Limb (tissue), 2 donors: ENCODE measurements around the gene SUGP1.
A peak's percentile ranks its signal among the peaks of the same experiment; 100 is the strongest.
"Not testable (repeated sequence)": the region's sequence is repeated elsewhere in the genome, so short reads cannot be mapped to it uniquely, and the experiment has no call there.

Experiments
- DNase-seq, 2 donors: peaks; one replicate each; pipeline ENCODE4 v3.0.0-alpha.2; 2016; ENCODE audit errors: extremely low spot score in 2 of 2

The SUGP1 gene

GRCh38 chr19:19320361-19321140 is at the start of gene SUGP1, which contains the start of gene MAU2:
SUGP1 (minus strand) TSS chr19:19320509; CDS start chr19:19320496, 13 bp downstream.
MAU2 (plus strand) TSS chr19:19320829; CDS start chr19:19320860, 31 bp downstream.
- peak; percentile 93 for DNase-seq

GRCh38 chr19:19368087-19368486 is 47.8 kb upstream of the SUGP1 start:
- no peak for DNase-seq

GRCh38 chr19:19366434-19367396 is 46.4 kb upstream of the SUGP1 start:
- peak in 1 of 2 donors; percentile 23 for DNase-seq

- no peak for DNase-seq
These were observed 41.8 kb upstream of the SUGP1 start for GRCh38 chr19:19362075-19362474.

GRCh38 chr19:19361075-19361594 is 40.8 kb upstream of the SUGP1 start:
- DNase-seq, result peak; percentile 71 to 79

GRCh38 chr19:19356901-19357566 is 36.7 kb upstream of the SUGP1 start:
- no peak for DNase-seq

- DNase-seq, result no peak
These were observed 36.2 kb upstream of the SUGP1 start for GRCh38 chr19:19356500-19356899.

- no peak for DNase-seq
These were observed 35.4 kb upstream of the SUGP1 start for GRCh38 chr19:19355606-19356139.

- DNase-seq, result no peak
These were observed 34.6 kb upstream of the SUGP1 start for GRCh38 chr19:19354932-19355331.

- DNase-seq, result no peak
These were observed 33.7 kb upstream of the SUGP1 start for GRCh38 chr19:19354007-19354406.

- DNase-seq, result no peak
These were observed 32.5 kb upstream of the SUGP1 start for GRCh38 chr19:19352823-19353222.

- not testable (repeated sequence) for DNase-seq
These were observed 30.4 kb upstream of the SUGP1 start for GRCh38 chr19:19350756-19351155.

GRCh38 chr19:19349365-19349764 is 29.1 kb upstream of the SUGP1 start:
- DNase-seq, result no peak

GRCh38 chr19:19348266-19348665 is 28.0 kb upstream of the SUGP1 start:
- DNase-seq, result no peak

GRCh38 chr19:19347401-19348110 is 27.2 kb upstream of the SUGP1 start:
- no peak for DNase-seq

- DNase-seq, result no peak
These were observed 25.7 kb upstream of the SUGP1 start for GRCh38 chr19:19345970-19346369.

- no peak for DNase-seq
These were observed 24.9 kb upstream of the SUGP1 start for GRCh38 chr19:19345232-19345631.

GRCh38 chr19:19343762-19344161 is 23.5 kb upstream of the SUGP1 start:
- no peak for DNase-seq

- no peak for DNase-seq
These were observed 22.7 kb upstream of the SUGP1 start for GRCh38 chr19:19343016-19343362.
